Measurements from ENCODE around the gene TAGLN2. TPM values are rescaled to one million over a fixed set of nuclear protein-coding genes. Genes with fewer than 3 reads are reported as not detected.

Gene TAGLN2
- total RNA-seq = 20.1 and 20.9 TPM in 2 replicates
- long read RNA-seq, transcript TAGLN2-203 (5 exons, 1,604 nt) = major isoform, 15 of 16 reads
- long read RNA-seq, partial matches to known transcripts = 1 of 16 reads
- long read RNA-seq, other reads (novel, unspliced or antisense) = 0 of 16 reads

GRCh38 chr1:159924791-159925718 is at the start of gene TAGLN2:
TAGLN2 (minus strand) TSS chr1:159925507; CDS start chr1:159920509, 4,998 bp downstream.
- Mint-ChIP-seq H3K27ac (ENCODE audit: unreplicated experiment) (peak within 1 kb of the TSS; percentile 12), H3K4me1 (peaks cover 33% of the 10 kb centered on the region), H3K27me3 (ENCODE audit: low read depth) (peaks cover 33% of the 10 kb centered on the region), H3K9me3 (no peaks in the 10 kb centered on the region), H3K36me3 (ENCODE audit: low read depth) (no peaks in the 10 kb centered on the region), H3K4me3 (peak within 1 kb of the TSS; percentile 87)
- TF ChIP-seq CTCF (conservative IDR thresholded peaks at IDR 0.05) = no peak
- DNase-seq (ENCODE audit: low read depth, low spot score) = peak; percentile 66

GRCh38 chr1:159974350-159974965 is 49.2 kb upstream of the TAGLN2 start:
- Mint-ChIP-seq H3K27me3 (ENCODE audit: low read depth) (peaks cover 34% of the 10 kb centered on the region), H3K9me3 (no peaks in the 10 kb centered on the region), H3K4me1 (peaks cover 21% of the 10 kb centered on the region), H3K27ac (ENCODE audit: unreplicated experiment) (no peak overlapping the region), H3K4me3 (no peak overlapping the region), H3K36me3 (ENCODE audit: low read depth) (no peaks in the 10 kb centered on the region)
- no peak for DNase-seq (ENCODE audit: low read depth, low spot score)
- no peak for TF ChIP-seq CTCF (conservative IDR thresholded peaks at IDR 0.05)

- Mint-ChIP-seq H3K27me3 (ENCODE audit: low read depth) (peaks cover 24% of the 10 kb centered on the region), H3K9me3 (no peaks in the 10 kb centered on the region), H3K36me3 (ENCODE audit: low read depth) (no peaks in the 10 kb centered on the region), H3K4me1 (peaks cover 21% of the 10 kb centered on the region), H3K27ac (ENCODE audit: unreplicated experiment) (no peak overlapping the region), H3K4me3 (no peak overlapping the region)
- no peak for TF ChIP-seq CTCF (conservative IDR thresholded peaks at IDR 0.05)
- no peak for DNase-seq (ENCODE audit: low read depth, low spot score)
Observed at GRCh38 chr1:159973350-159973940, 48.1 kb upstream of the TAGLN2 start.

- Mint-ChIP-seq H3K27me3 (ENCODE audit: low read depth) (peaks cover 18% of the 10 kb centered on the region), H3K4me3 (no peak overlapping the region), H3K27ac (ENCODE audit: unreplicated experiment) (no peak overlapping the region), H3K36me3 (ENCODE audit: low read depth) (no peaks in the 10 kb centered on the region), H3K9me3 (no peaks in the 10 kb centered on the region), H3K4me1 (peaks cover 21% of the 10 kb centered on the region)
- no peak for DNase-seq (ENCODE audit: low read depth, low spot score)
- no peak for TF ChIP-seq CTCF (conservative IDR thresholded peaks at IDR 0.05)
Observed at GRCh38 chr1:159972443-159973205, 47.3 kb upstream of the TAGLN2 start.

- Mint-ChIP-seq H3K36me3 (ENCODE audit: low read depth) (no peaks in the 10 kb centered on the region), H3K4me1 (peaks cover 21% of the 10 kb centered on the region), H3K27me3 (ENCODE audit: low read depth) (peaks cover 9% of the 10 kb centered on the region), H3K4me3 (no peak overlapping the region), H3K27ac (ENCODE audit: unreplicated experiment) (peak overlapping the region; percentile 13), H3K9me3 (no peaks in the 10 kb centered on the region)
- TF ChIP-seq CTCF (conservative IDR thresholded peaks at IDR 0.05) = no peak
- DNase-seq (ENCODE audit: low read depth, low spot score) = no peak
Observed at GRCh38 chr1:159970932-159971342, 45.6 kb upstream of the TAGLN2 start.

Measured in neural crest cell (in vitro differentiated cells).